Activated naive CD8-positive, alpha-beta T cell treated with anti-CD3 and anti-CD28 coated beads for 36 hours (primary cell): ENCODE results near the gene GPBP1L1. TPM values are rescaled to one million over a fixed set of nuclear protein-coding genes. Genes with fewer than 3 reads are reported as not detected.
A peak's percentile ranks its signal among the peaks of the same experiment; 100 is the strongest.

Experiments
- DNase-seq: peaks from one replicate; pipeline ENCODE4 v3.0.0; 2021
- H3K27ac Mint-ChIP-seq: one replicate; pipeline ENCODE4 v1.8.0; 2022; ENCODE audit warnings: mild to moderate bottlenecking, moderate library complexity, mixed read lengths
- H3K27me3 Mint-ChIP-seq: one replicate; pipeline ENCODE4 v1.8.0; 2022; ENCODE audit warnings: mild to moderate bottlenecking, mixed read lengths
- H3K36me3 Mint-ChIP-seq: one replicate; pipeline ENCODE4 v1.8.0; 2021; ENCODE audit warnings: mild to moderate bottlenecking, mixed read lengths
- H3K4me1 Mint-ChIP-seq: one replicate; pipeline ENCODE4 v1.8.0; 2021; ENCODE audit warnings: mixed read lengths
- H3K4me3 Mint-ChIP-seq: one replicate; pipeline ENCODE4 v1.8.0; 2022; ENCODE audit warnings: mild to moderate bottlenecking, moderate library complexity, mixed read lengths
- H3K9me3 Mint-ChIP-seq: one replicate; pipeline ENCODE4 v1.8.0; 2022; ENCODE audit warnings: mixed read lengths
- total RNA-seq, 2 experiments: library from RNA; stranded (reverse); gene quantifications; one replicate each; pipeline ENCODE4 v1.2.3, GENCODE V29; 2021

GPBP1L1 gene
- total RNA-seq, 2 experiments from 2014 or later, result 82.4 to 90.5 TPM

- H3K27ac Mint-ChIP-seq, result no peak overlapping the region
These were observed 57.3 kb downstream of the GPBP1L1 start for GRCh38 chr1:45629035-45629434.

DNA sequence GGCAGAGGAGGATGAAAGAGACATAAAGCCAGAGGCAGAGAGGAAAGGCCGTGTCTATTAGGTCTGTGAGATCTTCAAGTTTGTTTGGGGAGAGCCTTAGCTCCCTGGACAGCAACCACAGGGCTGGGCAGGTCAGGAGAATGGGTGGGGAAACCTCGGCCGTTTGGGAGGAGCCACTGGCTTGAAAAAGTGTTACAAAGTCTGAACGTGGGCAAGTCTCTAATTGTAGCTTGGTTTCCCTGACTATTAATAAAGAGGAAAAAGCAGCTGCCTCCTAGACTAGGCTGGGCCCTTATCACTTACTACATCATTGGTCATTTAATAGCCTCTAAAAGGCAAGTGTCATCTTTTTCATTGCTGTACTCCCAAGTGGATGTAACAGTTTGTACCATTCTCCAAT, 62.4 kb downstream of the GPBP1L1 start, which contains the start of gene CCDC17:
TSS of gene CCDC17 (minus strand) at position 83 of the 400 bp plus-strand sequence. CDS start 145 bp downstream, outside the sequence.
- no peak within 1 kb of the TSS for H3K4me3 Mint-ChIP-seq
- no peak for DNase-seq
- no peaks in the 10 kb centered on the region for H3K27me3 Mint-ChIP-seq
- H3K4me1 Mint-ChIP-seq, result no peaks in the 10 kb centered on the region
- H3K36me3 Mint-ChIP-seq, result peaks cover 14% of the 10 kb centered on the region
- H3K9me3 Mint-ChIP-seq, result no peaks in the 10 kb centered on the region
- no peak within 1 kb of the TSS for H3K27ac Mint-ChIP-seq

More at GRCh38 chr1:45629035-45629434, 57.3 kb downstream of the GPBP1L1 start:
- no peaks in the 10 kb centered on the region for H3K9me3 Mint-ChIP-seq
- no peak overlapping the region for H3K4me3 Mint-ChIP-seq
- H3K4me1 Mint-ChIP-seq, result no peaks in the 10 kb centered on the region
- no peak for DNase-seq
- peaks cover 14% of the 10 kb centered on the region for H3K36me3 Mint-ChIP-seq
- no peaks in the 10 kb centered on the region for H3K27me3 Mint-ChIP-seq

DNA sequence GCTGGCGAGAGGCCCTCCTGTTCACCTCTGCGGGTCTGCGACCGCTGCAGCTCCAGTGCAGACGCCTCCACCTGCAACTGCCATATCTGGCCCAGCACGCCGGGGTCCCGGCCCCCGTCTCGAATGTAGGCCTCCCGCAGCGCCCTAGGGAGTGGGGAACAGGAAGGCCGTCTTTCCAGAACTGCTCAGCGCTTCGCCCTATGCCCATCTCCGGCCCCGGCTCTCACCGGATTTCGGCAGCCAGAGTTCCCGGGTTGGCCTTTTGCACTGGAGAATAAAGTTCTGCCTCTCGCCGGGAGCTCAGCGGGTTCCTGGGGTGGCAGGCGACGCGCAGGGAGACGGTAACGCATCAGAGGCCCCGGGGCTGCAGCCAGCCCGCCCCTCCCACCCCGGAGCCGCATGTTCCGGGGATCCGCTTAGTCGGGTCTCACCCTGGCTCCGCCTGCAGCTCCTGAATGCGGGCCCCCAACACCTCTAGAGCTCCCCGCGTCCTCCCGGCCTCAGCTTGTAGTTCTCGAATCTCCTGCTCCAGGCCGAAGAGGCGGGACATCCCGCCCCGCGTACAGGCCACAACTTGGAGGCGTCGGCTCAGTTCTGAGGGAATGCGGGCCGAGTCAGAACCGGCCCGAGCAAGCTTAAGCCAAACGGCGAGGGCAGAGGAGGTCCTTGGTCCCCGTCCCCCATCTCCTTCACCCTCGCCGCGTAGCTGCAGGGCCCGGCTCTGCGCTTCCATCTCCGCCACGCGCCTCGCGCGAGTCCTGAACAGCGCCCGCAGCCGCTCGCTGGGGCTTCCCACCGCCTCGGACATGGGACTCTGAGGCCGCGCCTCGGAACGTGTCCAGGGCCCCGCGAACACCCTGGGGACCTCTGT, 63.6 kb downstream of the GPBP1L1 start:
- no peak overlapping the region for H3K4me3 Mint-ChIP-seq
- H3K27me3 Mint-ChIP-seq, result no peaks in the 10 kb centered on the region
- peaks cover 14% of the 10 kb centered on the region for H3K36me3 Mint-ChIP-seq
- no peaks in the 10 kb centered on the region for H3K9me3 Mint-ChIP-seq
- no peak for DNase-seq
- no peaks in the 10 kb centered on the region for H3K4me1 Mint-ChIP-seq
- H3K27ac Mint-ChIP-seq, result no peak overlapping the region

DNA sequence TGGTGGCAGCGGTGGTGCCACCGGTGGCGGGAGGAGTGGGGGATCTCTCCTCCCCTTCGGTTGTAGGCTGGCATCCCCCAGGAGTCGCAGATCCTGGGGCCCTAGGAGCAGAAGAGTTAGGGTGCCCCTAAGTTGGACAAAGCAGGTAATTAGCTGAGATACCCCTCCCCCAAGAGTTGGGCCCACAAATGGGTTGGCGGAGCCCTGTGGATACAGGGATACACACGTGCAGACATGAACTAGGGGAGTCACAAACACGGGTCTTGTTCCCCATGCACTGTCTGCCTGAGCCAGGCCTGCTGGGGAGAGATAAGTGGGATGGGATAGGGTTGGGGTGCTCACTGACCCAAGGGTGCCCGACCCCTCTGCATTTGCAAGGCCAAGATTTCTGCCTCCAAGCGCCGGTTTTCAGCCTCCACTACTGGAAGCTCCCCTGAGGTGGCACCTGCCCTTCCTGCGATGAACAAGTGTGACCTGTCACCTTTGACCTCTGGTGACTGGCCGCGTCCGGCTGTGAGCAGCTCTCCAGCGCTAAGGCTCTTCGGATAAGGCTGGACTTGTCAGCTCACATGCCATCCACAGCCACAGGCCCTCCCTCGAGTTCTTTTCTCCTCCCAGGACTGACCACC, 64.3 kb downstream of the GPBP1L1 start:
- Mint-ChIP-seq H3K27ac (no peak overlapping the region), H3K4me1 (peaks cover 2% of the 10 kb centered on the region), H3K9me3 (no peaks in the 10 kb centered on the region), H3K27me3 (no peaks in the 10 kb centered on the region), H3K36me3 (peaks cover 18% of the 10 kb centered on the region), H3K4me3 (no peak overlapping the region)
- DNase-seq, result no peak

DNA sequence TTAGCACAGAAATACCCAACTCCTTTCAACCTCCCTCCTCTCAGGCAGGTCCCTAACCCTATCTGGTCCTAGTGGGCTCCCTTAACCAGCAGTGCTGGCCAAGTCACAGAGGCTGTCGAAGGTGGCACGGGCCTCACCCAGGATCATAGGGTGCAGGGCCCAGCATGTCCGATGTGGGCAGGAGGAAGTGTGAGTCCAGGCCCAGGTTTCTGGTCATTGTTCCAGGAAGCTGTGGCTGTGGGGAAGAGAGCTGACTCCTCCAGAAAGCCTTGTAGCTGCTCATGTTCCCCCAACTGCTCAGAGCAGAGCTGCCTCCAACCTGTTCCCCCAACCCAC, 64.9 kb downstream of the GPBP1L1 start:
- Mint-ChIP-seq H3K4me1 (peaks cover 2% of the 10 kb centered on the region), H3K36me3 (peaks cover 22% of the 10 kb centered on the region), H3K27me3 (no peaks in the 10 kb centered on the region), H3K27ac (peak overlapping the region; percentile 34), H3K9me3 (no peaks in the 10 kb centered on the region), H3K4me3 (no peak overlapping the region)
- DNase-seq, result no peak

DNA sequence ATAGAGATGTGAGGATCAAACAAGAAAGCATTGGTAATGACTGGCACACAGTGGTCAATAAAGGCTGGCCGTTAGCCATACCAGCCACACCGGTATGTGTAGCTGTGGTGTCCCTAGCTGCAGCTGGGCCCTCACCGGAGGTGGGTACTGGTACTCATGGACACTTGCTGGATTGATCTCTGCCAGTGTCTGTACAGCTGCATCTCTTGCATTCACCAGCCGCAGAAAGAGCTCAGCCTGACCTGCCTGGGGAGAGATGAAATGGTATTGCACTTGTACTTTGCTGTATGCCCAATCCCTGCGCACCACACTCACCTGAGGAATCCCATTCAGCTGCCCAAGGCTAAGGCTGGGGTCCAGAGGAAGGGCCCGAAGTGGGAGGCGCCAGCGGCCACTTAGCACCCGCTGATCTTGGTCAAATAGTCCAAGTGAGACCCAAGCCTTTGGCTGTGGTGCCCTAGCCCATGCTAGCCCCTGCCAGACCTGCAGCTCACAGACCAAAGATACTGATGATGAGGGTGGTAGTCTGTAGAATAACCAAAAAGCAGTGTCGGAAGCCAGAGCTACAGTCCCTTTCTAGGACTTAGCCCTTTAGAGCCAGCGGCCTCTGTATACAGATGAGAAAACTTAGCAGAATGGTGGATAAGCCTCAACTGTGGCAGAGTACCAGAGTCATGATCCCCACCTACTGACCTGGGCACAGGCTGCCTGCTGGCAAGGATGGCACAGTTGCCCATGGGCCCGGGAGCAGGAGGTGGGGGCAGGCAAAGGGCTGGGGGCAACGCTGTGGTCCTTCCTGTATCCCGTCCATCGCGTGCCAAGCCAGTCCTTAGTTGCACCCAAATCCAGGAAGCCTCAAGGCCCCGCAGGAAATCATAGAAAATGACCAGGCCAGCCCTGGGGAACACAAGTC, 65.5 kb downstream of the GPBP1L1 start:
- Mint-ChIP-seq H3K27me3 (no peaks in the 10 kb centered on the region), H3K9me3 (no peaks in the 10 kb centered on the region), H3K4me1 (peaks cover 2% of the 10 kb centered on the region), H3K36me3 (peaks cover 28% of the 10 kb centered on the region), H3K27ac (peak overlapping the region; percentile 34), H3K4me3 (no peak overlapping the region)
- DNase-seq, result no peak

DNA sequence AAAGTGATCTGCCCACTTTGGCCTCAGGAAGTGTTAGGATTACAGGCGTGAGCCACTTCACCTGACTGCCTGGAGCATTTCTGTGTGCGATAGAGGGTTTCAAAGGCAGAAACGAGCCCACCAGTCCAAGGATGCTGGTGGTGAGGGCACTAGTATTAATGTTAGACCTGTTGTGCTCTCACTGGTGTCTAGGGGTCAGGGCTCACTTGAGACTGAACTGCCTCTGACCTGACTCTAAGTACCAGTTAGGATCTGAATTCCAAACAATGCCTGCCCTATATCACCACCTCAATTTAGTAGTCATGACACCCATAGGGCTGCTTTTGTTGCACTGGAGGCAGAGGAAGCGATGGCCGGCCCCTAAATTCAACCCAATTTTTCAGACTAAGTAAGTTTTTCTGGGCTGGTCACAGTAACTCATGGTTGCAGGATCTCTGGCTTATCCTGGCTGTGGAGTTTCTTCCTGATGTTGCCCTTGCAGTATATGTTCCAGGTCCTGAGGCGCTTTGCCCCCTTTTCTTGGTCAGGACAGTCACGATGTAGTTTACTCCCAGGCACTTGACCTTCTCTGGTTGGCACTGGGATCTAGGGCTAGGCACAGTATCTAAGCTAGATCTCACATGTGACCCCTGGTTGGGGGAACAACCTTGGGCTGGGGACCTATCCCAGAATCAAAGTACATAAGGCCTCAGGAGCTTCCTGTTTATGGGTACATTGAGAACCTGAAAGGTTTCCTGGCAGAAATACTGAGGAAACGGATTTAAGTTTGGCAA, 67.0 kb downstream of the GPBP1L1 start:
- Mint-ChIP-seq H3K27me3 (no peaks in the 10 kb centered on the region), H3K27ac (peak overlapping the region; percentile 54), H3K4me3 (no peak overlapping the region), H3K36me3 (peaks cover 31% of the 10 kb centered on the region), H3K9me3 (no peaks in the 10 kb centered on the region), H3K4me1 (peaks cover 2% of the 10 kb centered on the region)
- DNase-seq, result no peak

- H3K27ac Mint-ChIP-seq, result peak overlapping the region; percentile 50
- no peaks in the 10 kb centered on the region for H3K9me3 Mint-ChIP-seq
- H3K4me1 Mint-ChIP-seq, result peaks cover 2% of the 10 kb centered on the region
- peaks cover 31% of the 10 kb centered on the region for H3K36me3 Mint-ChIP-seq
- H3K27me3 Mint-ChIP-seq, result no peaks in the 10 kb centered on the region
- no peak overlapping the region for H3K4me3 Mint-ChIP-seq
- no peak for DNase-seq
These were observed 68.7 kb downstream of the GPBP1L1 start for GRCh38 chr1:45617618-45618017.

DNA sequence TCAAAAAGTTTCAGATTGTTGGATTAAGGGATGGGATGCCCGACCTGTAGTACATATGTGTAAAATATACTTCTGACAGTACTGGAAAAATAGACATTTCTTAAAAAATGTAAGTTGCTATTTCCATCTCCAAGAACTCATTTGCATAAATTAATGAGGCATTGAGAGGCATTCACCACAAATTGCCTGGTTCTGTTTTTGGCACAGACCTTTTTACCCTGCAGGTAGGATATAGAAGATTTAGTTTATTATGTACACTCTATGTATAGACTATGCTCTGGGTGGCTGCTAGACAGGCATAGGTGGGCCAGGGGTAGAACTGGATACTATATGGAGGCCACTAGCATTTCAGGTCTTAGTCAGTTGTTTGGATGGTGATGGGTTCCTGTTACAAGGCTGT, 70.4 kb downstream of the GPBP1L1 start:
- Mint-ChIP-seq H3K27me3 (no peaks in the 10 kb centered on the region), H3K4me3 (no peak overlapping the region), H3K4me1 (peaks cover 2% of the 10 kb centered on the region), H3K27ac (no peak overlapping the region), H3K9me3 (no peaks in the 10 kb centered on the region), H3K36me3 (peaks cover 33% of the 10 kb centered on the region)
- no peak for DNase-seq

GRCh38 chr1:45612941-45613579, 73.3 kb downstream of the GPBP1L1 start:
- H3K27ac Mint-ChIP-seq, result no peak overlapping the region
- H3K9me3 Mint-ChIP-seq, result no peaks in the 10 kb centered on the region
- no peak for DNase-seq
- H3K27me3 Mint-ChIP-seq, result no peaks in the 10 kb centered on the region
- peaks cover 5% of the 10 kb centered on the region for H3K4me1 Mint-ChIP-seq
- H3K4me3 Mint-ChIP-seq, result no peak overlapping the region
- peaks cover 41% of the 10 kb centered on the region for H3K36me3 Mint-ChIP-seq

DNA sequence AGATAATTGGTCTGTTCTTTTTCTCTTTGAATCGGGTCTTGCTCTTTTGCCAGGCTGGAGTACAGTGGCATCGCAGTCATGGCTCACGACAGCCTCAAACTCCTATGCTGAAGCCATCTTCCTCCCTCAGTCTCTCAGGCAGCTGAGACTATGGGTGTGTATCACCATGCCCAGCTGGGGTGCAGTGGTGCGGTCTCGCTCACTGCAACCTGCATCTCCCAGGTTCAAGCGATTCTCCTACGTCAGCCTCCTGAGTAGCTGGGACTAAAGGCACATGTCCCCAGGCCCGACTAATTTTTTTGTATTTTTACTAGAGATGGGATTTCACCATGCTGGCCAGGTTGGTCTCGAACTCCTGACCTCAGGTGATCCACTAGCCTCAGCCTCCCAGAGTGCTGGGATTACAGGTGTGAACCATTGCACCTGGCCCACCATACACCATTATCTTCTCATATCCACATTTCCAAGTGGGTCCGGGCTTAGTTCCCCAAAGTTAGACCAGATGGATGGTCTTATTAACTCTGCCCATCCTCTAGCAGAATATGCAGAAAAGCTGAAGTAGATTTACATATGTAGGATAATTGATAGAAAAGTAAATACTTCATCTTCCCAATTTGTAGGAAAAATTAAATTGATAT, 75.6 kb downstream of the GPBP1L1 start:
- H3K9me3 Mint-ChIP-seq, result no peaks in the 10 kb centered on the region
- H3K4me1 Mint-ChIP-seq, result peaks cover 10% of the 10 kb centered on the region
- H3K27ac Mint-ChIP-seq, result no peak overlapping the region
- no peak for DNase-seq
- no peaks in the 10 kb centered on the region for H3K27me3 Mint-ChIP-seq
- H3K36me3 Mint-ChIP-seq, result peaks cover 40% of the 10 kb centered on the region
- H3K4me3 Mint-ChIP-seq, result no peak overlapping the region

GRCh38 chr1:45608175-45609156, 77.9 kb downstream of the GPBP1L1 start:
- Mint-ChIP-seq H3K27ac (peak overlapping the region; percentile 2), H3K4me1 (peaks cover 10% of the 10 kb centered on the region), H3K9me3 (no peaks in the 10 kb centered on the region), H3K4me3 (no peak overlapping the region), H3K27me3 (no peaks in the 10 kb centered on the region), H3K36me3 (peaks cover 33% of the 10 kb centered on the region)
- no peak for DNase-seq
